Effector CD8-positive, alpha-beta T cell (primary cell): ENCODE data around the gene PIGW.

Experiments used
- DNase-seq: peaks from one replicate; lab custom pipeline; 2025; lab: John Stamatoyannopoulos, UW

The PIGW gene

DNA sequence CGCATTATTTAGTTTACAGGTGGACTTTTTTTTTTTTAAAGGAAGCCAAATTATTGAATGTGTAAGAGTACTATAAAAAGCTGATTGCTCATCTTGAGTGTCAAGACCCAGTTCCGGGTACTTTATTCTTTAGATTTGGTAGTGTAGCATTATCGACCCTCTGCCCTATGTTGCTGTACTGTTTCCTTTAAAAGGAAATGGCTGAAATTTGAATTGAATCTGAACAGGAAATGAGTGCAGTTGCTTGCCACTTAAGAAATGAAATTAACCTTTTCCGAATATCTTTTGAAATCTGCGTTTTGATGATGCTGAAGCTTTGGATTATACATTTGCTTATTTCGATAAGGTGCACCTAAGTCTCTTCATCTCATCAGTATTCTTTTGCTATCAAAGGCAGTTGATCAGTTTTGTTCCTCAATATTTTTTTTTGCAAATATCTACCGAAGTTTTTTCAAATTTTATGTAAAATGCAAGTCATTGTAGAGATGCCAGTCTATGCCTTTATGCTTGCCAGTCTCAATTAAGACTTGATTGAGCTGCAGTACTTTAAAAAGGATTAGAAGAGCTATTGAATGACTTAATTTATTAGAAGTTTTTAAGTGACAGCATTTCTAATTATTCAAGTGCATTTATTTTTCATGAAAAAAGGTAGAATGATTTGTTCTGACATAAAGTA lies 11.8 kb downstream of the PIGW start:
- no peak for DNase-seq

GRCh38 chr17:36547776-36548175 lies 13.0 kb downstream of the PIGW start:
- DNase-seq = no peak

GRCh38 chr17:36550491-36551417 lies 16.0 kb downstream of the PIGW start:
- no peak for DNase-seq

DNA sequence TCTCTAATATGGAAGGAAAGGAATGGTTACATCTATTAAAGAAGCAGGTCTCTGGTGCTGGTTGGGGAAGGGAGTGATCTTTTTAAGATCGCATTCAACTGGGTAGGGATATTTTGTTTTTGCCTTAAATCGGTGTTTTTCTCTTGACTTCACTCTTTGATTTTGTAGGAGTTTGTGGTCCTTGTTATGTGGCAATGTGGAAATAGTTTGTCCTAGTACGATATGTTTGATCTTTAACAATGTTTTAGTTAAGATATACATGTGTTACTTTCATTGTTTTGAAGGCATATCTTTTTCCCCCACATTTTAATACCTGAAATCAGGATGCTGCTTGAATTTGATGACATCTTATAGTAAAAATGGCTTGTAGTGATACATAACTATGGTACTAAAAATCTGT lies 18.7 kb downstream of the PIGW start:
- DNase-seq = no peak

DNA sequence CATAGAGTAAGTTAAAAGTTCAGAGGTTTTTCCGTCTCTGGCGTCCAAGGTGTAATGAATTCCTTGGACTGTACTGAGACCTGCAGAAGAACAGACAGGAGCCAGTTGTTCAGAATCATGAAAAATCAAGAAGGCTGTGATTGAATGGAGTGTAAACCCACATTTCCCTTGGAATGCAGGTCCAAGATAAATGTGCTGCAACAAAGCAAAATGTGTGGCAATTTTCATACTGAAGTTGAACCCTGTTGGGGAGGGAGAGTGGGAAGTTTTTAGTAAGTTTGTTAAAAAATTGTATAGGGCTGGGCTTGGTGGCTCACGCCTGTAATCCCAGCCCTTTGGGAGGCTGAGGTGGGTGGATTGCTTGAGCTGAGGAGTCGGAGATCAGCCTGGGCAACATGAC lies 31.3 kb downstream of the PIGW start:
- DNase-seq = no peak

DNA sequence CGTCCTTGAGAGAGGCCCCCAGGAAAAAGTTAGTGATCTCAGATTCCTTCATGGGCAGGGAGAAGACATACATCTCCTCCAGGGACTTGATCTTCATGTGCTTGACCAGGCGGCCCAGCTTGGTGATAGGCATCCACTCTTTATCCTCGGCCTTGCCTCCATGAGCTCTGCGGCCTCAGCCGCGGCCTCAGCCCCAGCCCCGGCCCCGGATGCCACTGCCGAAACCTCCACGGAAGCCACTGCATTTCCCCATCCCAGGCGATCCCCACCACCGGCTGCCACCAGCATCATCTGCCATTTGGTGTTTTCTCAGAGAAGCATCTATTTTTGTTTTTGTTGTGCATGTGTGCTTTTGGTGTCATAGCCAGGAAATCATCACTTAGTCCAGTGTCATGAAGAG lies 40.2 kb downstream of the PIGW start:
- DNase-seq = no peak

- DNase-seq = no peak
These were observed 42.0 kb downstream of the PIGW start for GRCh38 chr17:36576793-36577192.

DNA sequence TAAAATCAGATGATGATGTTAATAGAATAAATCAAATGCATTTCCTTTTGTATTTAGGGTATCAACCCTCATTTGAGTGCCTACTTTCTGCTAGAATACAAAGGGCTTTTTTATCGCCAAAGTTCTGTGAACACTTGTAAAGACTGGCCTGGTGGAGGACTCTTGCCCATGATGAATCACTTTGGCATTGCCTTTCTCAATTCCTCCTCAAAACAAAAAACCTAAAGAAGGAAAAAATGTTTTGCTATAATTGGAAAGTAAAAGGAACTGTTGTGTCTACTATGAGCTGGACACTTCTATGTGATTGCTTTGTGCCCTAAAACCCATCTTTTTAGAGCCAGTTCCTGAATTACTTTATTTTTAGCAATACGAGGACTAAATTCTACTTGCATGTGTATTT lies 43.9 kb downstream of the PIGW start:
- DNase-seq = no peak

DNA sequence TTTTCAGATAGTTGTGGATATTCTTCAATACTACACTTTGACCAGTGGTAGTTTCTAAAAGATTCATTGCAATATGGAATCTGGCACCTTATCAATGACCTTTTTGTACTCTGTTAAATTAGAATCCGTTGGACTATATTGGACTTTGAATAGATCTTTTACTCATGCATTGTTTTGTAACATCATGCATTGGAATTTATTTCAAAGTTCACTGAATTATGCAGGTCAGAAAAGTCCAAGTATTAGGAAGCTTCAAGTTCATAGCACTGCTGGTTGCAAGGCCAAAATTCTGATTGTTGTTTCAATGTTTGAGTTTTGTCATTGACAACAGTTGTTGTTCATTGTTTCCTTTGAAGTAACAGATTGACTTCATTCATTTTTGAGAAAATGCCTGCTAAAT lies 49.0 kb downstream of the PIGW start:
- DNase-seq = no peak

GRCh38 chr17:36586138-36586537 lies 51.4 kb downstream of the PIGW start:
- no peak for DNase-seq
